GM12872 (cell line): Measurements from ENCODE around the gene CMTM2.

Experiments used
- CTCF ChIP-seq: IDR thresholded peaks from 3 replicates; pipeline ENCODE4 v1.5.1; 2011; ENCODE audit warnings: low read depth, mild to moderate bottlenecking, low read length, moderate library complexity; ENCODE audit not compliant: insufficient read depth

The CMTM2 gene

GRCh38 chr16:66580605-66581209 lies 1.4 kb downstream of the CMTM2 start:
- TF ChIP-seq CTCF: no peak

DNA sequence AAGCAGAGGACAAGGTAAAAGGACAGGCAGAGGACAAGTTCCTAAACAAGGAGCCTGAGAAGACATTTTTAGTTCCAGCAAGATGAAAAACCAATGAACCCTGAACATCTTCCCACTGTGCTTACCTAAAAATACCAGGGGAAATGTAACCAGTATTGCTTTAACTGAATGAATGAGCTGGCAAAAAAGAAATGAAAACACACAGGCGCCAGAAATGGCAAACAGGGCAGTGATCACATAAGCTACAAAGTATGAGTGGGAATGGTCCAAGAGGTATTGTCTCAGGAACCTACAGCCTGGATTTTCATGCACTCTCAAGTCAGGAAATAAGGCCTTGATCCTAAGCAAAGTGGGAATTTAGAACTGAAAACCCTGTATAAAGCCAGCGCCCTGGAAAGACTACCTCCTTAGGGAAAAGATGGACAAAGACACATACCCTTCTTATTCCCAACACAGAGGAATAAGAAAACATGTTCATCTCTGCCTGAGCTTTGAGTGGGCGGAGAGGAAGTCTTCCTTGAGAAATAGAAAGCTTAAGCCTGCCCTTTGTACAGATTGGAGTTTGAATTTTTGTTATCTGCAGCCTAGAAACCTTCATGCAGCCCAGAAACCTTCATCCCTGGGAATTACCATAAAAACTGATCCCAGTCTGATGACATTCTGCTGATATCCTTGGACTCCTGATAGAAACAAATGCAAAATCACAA lies 2.1 kb downstream of the CMTM2 start:
- TF ChIP-seq CTCF: no peak

- TF ChIP-seq CTCF: no peak
Measured at GRCh38 chr16:66585481-66586239, 6.4 kb downstream of the CMTM2 start.

GRCh38 chr16:66587881-66588600 lies 8.8 kb downstream of the CMTM2 start:
- no peak for TF ChIP-seq CTCF

GRCh38 chr16:66588981-66589713 lies 9.9 kb downstream of the CMTM2 start:
- TF ChIP-seq CTCF: peak; percentile 93

DNA sequence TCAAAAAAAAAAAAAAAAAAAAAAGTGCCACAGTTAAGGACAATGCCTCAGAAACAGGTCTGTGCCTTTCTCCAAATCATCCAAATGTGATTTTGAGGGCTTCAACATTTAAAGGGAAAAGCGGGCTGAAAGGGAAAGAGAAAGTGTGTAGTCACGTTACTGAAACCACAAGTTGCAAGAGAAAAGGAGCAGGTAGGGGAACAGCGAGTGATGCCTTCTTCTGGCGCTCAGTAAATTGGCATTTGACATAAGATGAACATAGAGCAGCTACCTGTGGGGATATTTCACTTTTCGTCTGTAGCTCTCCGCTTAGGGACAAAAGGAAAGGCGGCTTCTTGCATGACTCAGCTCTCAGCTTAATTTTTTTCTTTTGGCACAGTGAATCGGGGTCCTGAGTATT lies 11.1 kb downstream of the CMTM2 start:
- TF ChIP-seq CTCF: no peak

GRCh38 chr16:66591018-66591417 lies 11.8 kb downstream of the CMTM2 start:
- TF ChIP-seq CTCF: no peak
